Neuronal stem cell (in vitro differentiated cells): Measurements from ENCODE around the gene F7.

Experiments
- DNase-seq: peaks from one replicate; pipeline ENCODE4 v3.0.0-alpha.2; 2013; ENCODE audit warnings: low spot score
- H2AFZ ChIP-seq: one replicate; pipeline ENCODE4 v1.6.1; 2013; ENCODE audit warnings: mild to moderate bottlenecking, low read length, inconsistent platforms
- H2AK5ac ChIP-seq: 2 replicates; pipeline ENCODE4 v1.6.1; 2013; ENCODE audit warnings: low read depth, mild to moderate bottlenecking, inconsistent platforms, low read length, moderate library complexity, mixed read lengths
- H2BK120ac ChIP-seq: 2 replicates; pipeline ENCODE4 v1.6.1; 2013; ENCODE audit warnings: low read depth, mild to moderate bottlenecking, inconsistent platforms, low read length, moderate library complexity, mixed read lengths
- H2BK12ac ChIP-seq: one replicate; pipeline ENCODE4 v1.6.1; 2013; ENCODE audit warnings: low read length, inconsistent platforms
- H2BK15ac ChIP-seq: 2 replicates; pipeline ENCODE4 v1.6.1; 2013; ENCODE audit warnings: mild to moderate bottlenecking, low read length, inconsistent platforms, mixed read lengths
- H2BK5ac ChIP-seq: one replicate; pipeline ENCODE4 v1.6.1; 2013; ENCODE audit warnings: inconsistent platforms, mild to moderate bottlenecking, low read length, moderate library complexity
- H3K14ac ChIP-seq: one replicate; pipeline ENCODE4 v1.6.1; 2013; ENCODE audit warnings: low read length, inconsistent platforms
- H3K18ac ChIP-seq: 2 replicates; pipeline ENCODE4 v1.6.1; 2013; ENCODE audit warnings: low read length, inconsistent platforms
- H3K23ac ChIP-seq: 2 replicates; pipeline ENCODE4 v1.6.1; 2013; ENCODE audit warnings: low read depth, mild to moderate bottlenecking, mixed read lengths, low read length, inconsistent platforms; ENCODE audit not compliant: poor library complexity
- H3K27ac ChIP-seq: replicated peaks from 3 replicates; pipeline ENCODE4 v1.5.1; 2013; ENCODE audit warnings: low read length, inconsistent platforms
- H3K27me3 ChIP-seq, 3 experiments: 2 replicates each; pipeline ENCODE4 v1.6.1; 2013; ENCODE audit warnings: low read length in 3 of 3, mild to moderate bottlenecking in 2 of 3, inconsistent platforms in 1 of 3, low read depth in 1 of 3, mixed read lengths in 1 of 3, moderate library complexity in 1 of 3; ENCODE audit not compliant: control insufficient read depth in 3 of 3, insufficient read depth in 3 of 3
- H3K36me3 ChIP-seq, 2 donors: replicated peaks in 1 of 2; 2 replicates each; pipeline ENCODE4 v1.6.1; 2013; ENCODE audit warnings: low read length in 2 of 2; ENCODE audit not compliant: control insufficient read depth in 2 of 2, insufficient read depth in 2 of 2
- H3K4ac ChIP-seq: 2 replicates; pipeline ENCODE4 v1.6.1; 2013; ENCODE audit warnings: inconsistent platforms, mild to moderate bottlenecking, low read length, moderate library complexity
- H3K4me1 ChIP-seq, 2 donors: 1 replicate in 1 of 2; 2 replicates in 1 of 2; pipeline ENCODE4 v1.6.1; 2013; ENCODE audit warnings: low read length in 2 of 2, low read depth in 1 of 2; ENCODE audit not compliant: control insufficient read depth in 2 of 2, insufficient read depth in 1 of 2
- H3K4me2 ChIP-seq: one replicate; pipeline ENCODE4 v1.6.1; 2013; ENCODE audit warnings: mild to moderate bottlenecking, low read length, inconsistent platforms; ENCODE audit not compliant: insufficient read depth, poor library complexity, severe bottlenecking
- H3K4me3 ChIP-seq, 2 donors: 2 replicates each; pipeline ENCODE4 v1.5.1; 2013; ENCODE audit warnings: low read length in 2 of 2, mild to moderate bottlenecking in 2 of 2, inconsistent platforms in 1 of 2, moderate library complexity in 1 of 2
- H3K79me1 ChIP-seq: one replicate; pipeline ENCODE4 v1.6.1; 2013; ENCODE audit warnings: low read depth, mild to moderate bottlenecking, inconsistent platforms, low read length, moderate library complexity
- H3K9ac ChIP-seq: one replicate; pipeline ENCODE4 v1.6.1; 2013; ENCODE audit warnings: mild to moderate bottlenecking, low read depth, low read length, inconsistent platforms; ENCODE audit not compliant: poor library complexity
- H3K9me3 ChIP-seq, 2 donors: replicated peaks in 1 of 2; 2 replicates each; pipeline versions ENCODE3 to v1.6.1; 2013; ENCODE audit warnings: low read length in 2 of 2, mild to moderate bottlenecking in 2 of 2, inconsistent platforms in 1 of 2, low read depth in 1 of 2, mixed read lengths in 1 of 2, moderate library complexity in 1 of 2; ENCODE audit not compliant: control insufficient read depth in 2 of 2, insufficient read depth in 1 of 2
- H4K8ac ChIP-seq: one replicate; pipeline ENCODE4 v1.6.1; 2013; ENCODE audit warnings: low read depth, mild to moderate bottlenecking, inconsistent platforms, low read length, moderate library complexity
- H4K91ac ChIP-seq: one replicate; pipeline ENCODE4 v1.6.1; 2013; ENCODE audit warnings: low read length, low read depth, mild to moderate bottlenecking, inconsistent platforms; ENCODE audit not compliant: poor library complexity
- WGBS, 2 donors: extraction: QIAGEN DNeasy Blood & Tissue Kit; methylation state at CpG; one replicate each; pipeline ENCODE4 v1.1.7; 2013; ENCODE audit warnings: missing lambda C conversion rate in 2 of 2, mixed read lengths in 1 of 2; ENCODE audit not compliant: insufficient read length in 2 of 2, insufficient replicate concordance in 1 of 2; ENCODE audit errors: extremely low coverage in 2 of 2; 5-methylcytosine and 5-hydroxymethylcytosine counted together

The F7 gene

DNA sequence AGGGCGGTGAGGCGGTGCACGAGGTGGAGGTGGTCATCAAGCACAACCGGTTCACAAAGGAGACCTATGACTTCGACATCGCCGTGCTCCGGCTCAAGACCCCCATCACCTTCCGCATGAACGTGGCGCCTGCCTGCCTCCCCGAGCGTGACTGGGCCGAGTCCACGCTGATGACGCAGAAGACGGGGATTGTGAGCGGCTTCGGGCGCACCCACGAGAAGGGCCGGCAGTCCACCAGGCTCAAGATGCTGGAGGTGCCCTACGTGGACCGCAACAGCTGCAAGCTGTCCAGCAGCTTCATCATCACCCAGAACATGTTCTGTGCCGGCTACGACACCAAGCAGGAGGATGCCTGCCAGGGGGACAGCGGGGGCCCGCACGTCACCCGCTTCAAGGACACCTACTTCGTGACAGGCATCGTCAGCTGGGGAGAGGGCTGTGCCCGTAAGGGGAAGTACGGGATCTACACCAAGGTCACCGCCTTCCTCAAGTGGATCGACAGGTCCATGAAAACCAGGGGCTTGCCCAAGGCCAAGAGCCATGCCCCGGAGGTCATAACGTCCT lies 43.4 kb downstream of the F7 start:
- Histone ChIP-seq H3K27ac (no peak overlapping the region), H3K36me3 (no peaks in the 10 kb centered on the region), H3K23ac (peak overlapping the region; percentile 76), H3K9ac (no peak overlapping the region), H3K79me1 (no peaks in the 10 kb centered on the region), H3K4me3 (no peak overlapping the region), H2BK12ac (no peak overlapping the region), H3K4ac (no peak overlapping the region), H4K8ac (no peak overlapping the region), H3K4me2 (no peak overlapping the region), H3K18ac (peak overlapping the region; percentile 53), H2AK5ac (no peak overlapping the region), H3K14ac (peak overlapping the region; percentile 25), H3K27me3 (peaks cover 0 to 19% (median 18%) of the 10 kb centered on the region in 3 experiments), H2BK120ac (no peak overlapping the region), H4K91ac (no peak overlapping the region), H3K9me3 (no peaks in the 10 kb centered on the region), H2BK5ac (peak overlapping the region; percentile 72), H3K4me1 (peaks cover 9 to 11% of the 10 kb centered on the region in 2 donors), H2BK15ac (peak overlapping the region; percentile 35), H2AFZ (no peak overlapping the region)
- DNase-seq, result no peak
- no CpG with 5 or more reads among the region's 38 CpGs for WGBS, 2 donors

DNA sequence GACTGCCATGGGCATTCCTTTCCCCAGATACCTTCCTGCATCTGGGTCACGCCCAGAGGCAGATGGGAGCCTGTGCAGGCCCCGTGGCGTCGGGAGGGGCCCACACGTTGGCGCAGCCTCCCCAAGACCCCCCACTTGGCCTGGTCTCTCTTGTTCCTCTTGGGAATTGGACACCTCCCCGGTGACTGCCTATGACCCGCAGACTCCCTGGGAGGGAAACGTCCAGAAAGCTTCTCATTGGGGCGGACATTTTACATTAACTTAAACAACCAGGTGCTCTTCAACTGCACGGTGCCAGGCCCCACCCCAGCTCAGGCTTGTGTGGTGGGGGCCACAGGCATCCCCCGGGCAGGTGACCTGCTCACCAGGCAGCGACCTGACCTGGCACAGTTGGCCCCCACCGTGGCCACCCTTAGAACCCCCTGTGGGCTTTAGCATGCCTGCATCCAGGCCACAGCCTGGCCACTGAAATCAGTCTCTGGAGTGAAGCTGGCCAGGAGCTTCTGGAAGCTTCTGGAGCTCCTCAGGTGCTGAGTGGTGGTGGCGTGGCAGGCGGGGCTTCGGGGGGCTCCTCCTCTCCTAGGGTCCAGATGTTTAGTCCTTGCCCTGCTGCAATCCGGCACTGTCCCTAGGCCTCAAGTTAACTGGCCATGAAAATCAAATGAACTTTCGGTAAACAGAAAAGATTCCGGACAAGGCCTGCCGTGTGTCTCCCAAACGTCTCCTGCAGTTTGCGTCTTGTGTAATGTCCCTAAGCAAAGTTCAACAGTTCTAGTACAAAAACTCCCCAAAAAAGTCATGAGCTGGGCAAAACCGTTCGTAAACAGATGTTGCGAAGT lies 44.3 kb downstream of the F7 start:
- no peak overlapping the region for H2BK5ac ChIP-seq
- no peak overlapping the region for H3K4me3 ChIP-seq
- no peaks in the 10 kb centered on the region for H3K9me3 ChIP-seq
- H2AK5ac ChIP-seq, result no peak overlapping the region
- H4K8ac ChIP-seq, result no peak overlapping the region
- H3K18ac ChIP-seq, result no peak overlapping the region
- peaks cover 9 to 14% of the 10 kb centered on the region in 2 donors for H3K4me1 ChIP-seq
- no peak overlapping the region for H3K14ac ChIP-seq
- no peak overlapping the region for H2BK15ac ChIP-seq
- no peak for DNase-seq
- peaks cover 0 to 19% (median 18%) of the 10 kb centered on the region in 3 experiments for H3K27me3 ChIP-seq
- H2BK120ac ChIP-seq, result peak overlapping the region; percentile 19
- H3K4me2 ChIP-seq, result no peak overlapping the region
- H2AFZ ChIP-seq, result no peak overlapping the region
- H3K9ac ChIP-seq, result peak overlapping the region; percentile 18
- no peak overlapping the region for H4K91ac ChIP-seq
- H3K36me3 ChIP-seq, result no peaks in the 10 kb centered on the region
- H3K23ac ChIP-seq, result no peak overlapping the region
- H3K4ac ChIP-seq, result no peak overlapping the region
- no CpG with 5 or more reads among the region's 26 CpGs for WGBS, 2 donors
- H2BK12ac ChIP-seq, result no peak overlapping the region
- no peaks in the 10 kb centered on the region for H3K79me1 ChIP-seq
- no peak overlapping the region for H3K27ac ChIP-seq

DNA sequence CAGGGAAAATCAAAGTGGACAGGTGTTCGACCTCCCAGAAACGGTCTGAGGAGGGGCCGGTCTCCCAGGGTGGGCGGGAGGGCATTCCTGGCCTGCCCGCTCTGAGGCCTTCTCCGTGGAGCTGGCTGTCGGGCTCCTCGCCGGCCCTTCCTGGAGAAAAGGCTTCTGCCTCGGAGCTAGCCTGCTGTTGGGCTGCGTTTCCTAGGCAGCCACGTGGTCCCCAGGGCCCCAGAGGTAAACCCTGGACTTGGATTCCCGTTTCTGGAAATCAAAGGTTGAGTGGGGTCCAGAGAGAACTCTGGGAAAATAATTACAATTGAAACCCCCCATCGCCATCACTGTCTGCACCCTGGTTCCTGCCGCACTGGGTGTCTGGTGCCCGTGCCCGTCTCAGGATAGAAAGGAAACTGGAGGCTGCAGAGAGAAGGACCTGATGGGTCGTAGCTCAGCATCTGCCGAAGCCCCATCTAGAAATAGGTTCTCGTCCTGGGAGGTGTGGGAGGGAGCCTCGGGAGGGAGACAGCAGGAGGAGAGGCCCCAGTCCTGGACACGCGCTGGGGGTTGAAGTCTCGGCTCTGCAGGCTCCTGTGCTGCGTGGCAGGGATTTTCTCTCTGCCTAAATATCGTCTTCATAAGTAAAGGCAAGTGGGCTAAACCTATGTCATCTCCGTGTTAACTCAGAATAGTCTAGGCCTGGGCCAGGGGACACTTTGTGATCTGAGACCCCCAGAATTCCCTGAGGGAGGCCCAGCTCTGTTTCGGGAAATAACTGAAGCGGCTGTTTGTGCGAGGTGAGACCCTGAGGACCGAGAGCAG lies 45.2 kb downstream of the F7 start:
- Histone ChIP-seq H3K4me1 (peaks cover 9 to 14% of the 10 kb centered on the region in 2 donors), H3K27ac (no peak overlapping the region), H3K23ac (no peak overlapping the region), H3K9ac (no peak overlapping the region), H2AK5ac (peak overlapping the region; percentile 32), H3K4me2 (no peak overlapping the region), H3K4me3 (no peak overlapping the region), H2BK120ac (no peak overlapping the region), H2BK15ac (peak overlapping the region; percentile 86), H3K36me3 (no peaks in the 10 kb centered on the region), H2AFZ (no peak overlapping the region), H3K27me3 (peaks cover 0 to 19% (median 18%) of the 10 kb centered on the region in 3 experiments), H3K79me1 (no peaks in the 10 kb centered on the region), H3K14ac (no peak overlapping the region), H3K18ac (no peak overlapping the region), H4K8ac (no peak overlapping the region), H2BK12ac (no peak overlapping the region), H3K4ac (no peak overlapping the region), H3K9me3 (no peaks in the 10 kb centered on the region), H4K91ac (no peak overlapping the region), H2BK5ac (no peak overlapping the region)
- WGBS, 2 donors, result no CpG with 5 or more reads among the region's 31 CpGs
- DNase-seq, result no peak
